NCI-H446 treated with DMSO at 0.1 percent for 48 hours (cell line): ENCODE measurements around the gene CPT1B.

Experiments used
- DNase-seq: peaks from one replicate; lab custom pipeline; 2025; lab: John Stamatoyannopoulos, UW

CPT1B gene

GRCh38 chr22:50585781-50586180 lies 7.6 kb upstream of the CPT1B start:
- no peak for DNase-seq

GRCh38 chr22:50585238-50585637 lies 7.0 kb upstream of the CPT1B start:
- no peak for DNase-seq

DNA sequence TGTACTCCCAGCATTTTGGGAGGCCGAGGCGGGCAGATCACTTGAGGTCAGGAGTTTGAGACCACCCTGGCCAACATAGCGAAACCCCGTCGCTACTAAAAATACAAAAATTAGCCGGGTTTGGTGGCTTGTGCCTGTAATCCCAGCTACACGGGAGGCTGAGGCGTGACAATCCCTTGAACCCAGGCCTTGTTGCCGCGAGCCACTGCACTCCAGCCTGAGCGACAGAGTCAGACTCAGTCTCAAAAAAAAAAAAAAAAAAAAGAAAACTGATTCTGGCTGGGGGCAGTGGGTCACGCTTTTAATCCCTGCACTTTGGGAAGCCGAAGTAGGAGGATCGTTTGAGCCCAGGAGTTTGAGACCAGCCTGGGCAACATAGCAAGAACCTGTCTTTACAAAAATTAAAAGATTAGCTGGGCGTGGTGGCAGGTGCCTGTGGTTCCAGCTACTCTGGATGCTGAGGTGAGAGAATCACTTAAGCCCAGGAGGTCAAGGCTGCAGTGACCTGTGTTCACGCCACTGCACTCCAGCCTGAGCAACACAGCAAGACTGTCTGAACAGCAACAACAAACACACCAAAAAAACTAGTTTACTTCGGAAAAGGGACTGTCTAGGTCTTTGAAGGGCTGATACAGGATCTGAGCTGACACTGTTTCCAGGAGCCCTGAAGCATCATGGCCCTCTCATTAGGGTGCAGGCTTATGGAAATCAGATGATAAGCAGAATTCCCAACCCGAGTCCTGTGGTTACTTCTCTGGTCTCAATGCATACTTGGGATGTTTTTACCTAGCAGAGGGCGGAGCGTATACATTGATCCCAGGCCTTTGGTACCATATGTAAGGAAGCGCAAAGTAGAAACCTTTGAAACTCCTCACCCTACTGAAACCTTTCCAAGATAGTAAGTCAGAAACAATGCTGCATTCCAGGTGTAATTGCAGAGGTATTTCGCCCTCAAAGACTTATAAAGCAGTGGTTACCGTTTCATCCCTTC lies 6.2 kb upstream of the CPT1B start:
- no peak for DNase-seq

GRCh38 chr22:50583294-50583861 lies 5.2 kb upstream of the CPT1B start:
- DNase-seq = no peak

- peak; percentile 97 for DNase-seq
Measured at GRCh38 chr22:50582493-50583293, 4.5 kb upstream of the CPT1B start, which contains the start of gene CHKB. CHKB (minus strand) TSS chr22:50582849; CDS start chr22:50582781, 68 bp downstream.

DNA sequence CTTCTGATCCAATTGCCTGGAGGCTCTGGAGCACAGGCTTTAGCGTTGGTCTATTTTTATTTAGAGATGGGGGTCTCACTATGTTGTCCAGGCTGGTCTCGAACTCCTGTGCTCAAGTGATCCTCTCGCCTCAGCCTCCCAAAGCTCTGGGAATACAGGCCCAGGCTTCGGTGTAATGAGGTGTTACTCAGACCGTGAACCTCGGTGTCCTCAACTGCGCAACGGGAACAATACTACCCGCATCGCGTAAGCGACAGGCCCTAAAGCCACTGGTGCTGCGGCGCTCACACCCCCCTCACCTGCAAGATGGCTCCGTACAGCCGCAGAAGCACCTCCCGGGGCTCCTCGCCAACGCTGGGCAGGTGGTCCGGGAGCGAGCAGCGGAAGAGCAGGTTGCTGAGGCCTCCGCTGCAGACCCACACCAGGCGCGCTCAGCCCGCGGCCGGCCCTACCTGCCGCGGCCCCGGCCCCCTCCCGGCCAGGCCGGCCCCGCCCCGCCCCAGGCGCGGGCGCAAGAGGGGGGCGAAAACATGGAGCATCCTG lies 3.8 kb upstream of the CPT1B start:
- no peak for DNase-seq

DNA sequence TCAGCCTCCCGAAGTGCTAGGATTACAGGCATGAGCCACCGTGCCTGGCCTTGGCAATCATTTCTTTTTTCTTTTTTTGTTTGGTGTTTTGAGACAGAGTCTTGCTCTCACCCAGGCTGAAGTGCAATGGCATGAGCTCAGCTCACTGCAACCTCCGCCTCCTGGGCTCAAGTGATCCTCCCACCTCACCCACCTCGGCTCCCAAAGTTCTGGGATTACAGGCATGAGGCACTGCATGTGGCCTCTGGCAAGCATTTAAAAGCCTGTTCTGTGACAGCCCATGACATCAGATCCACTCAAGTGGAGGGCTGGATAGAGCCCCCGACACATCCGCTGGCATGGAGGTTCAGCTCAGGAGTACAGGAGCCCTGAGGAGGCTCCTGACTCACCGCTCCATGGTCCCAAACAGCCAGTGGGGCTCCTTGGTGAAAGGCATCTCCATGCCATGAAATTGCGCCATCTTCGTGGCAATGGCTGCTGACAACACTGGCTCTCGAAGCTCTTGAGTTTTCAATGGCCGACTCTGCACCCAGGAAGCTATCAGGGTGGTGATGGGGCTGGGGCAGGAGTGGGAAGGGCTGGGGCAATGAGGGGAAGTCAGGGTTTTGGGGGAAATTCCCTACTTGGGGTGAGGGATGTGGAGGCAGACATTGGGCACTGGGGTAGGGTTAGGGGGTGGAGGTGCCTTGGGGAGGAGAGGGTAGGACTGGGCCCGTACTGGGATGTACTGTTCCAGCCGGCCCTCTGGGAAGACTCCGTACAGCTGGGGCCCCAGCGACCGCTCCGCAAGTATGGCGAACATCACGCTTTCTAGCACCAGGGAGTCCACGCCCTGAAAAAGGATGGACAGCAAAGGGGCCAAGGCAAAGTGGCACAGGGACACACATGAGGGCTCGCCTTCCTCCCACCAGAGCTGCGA lies 3.1 kb upstream of the CPT1B start:
- no peak for DNase-seq

GRCh38 chr22:50579752-50580151 lies 1.5 kb upstream of the CPT1B start:
- DNase-seq = no peak

DNA sequence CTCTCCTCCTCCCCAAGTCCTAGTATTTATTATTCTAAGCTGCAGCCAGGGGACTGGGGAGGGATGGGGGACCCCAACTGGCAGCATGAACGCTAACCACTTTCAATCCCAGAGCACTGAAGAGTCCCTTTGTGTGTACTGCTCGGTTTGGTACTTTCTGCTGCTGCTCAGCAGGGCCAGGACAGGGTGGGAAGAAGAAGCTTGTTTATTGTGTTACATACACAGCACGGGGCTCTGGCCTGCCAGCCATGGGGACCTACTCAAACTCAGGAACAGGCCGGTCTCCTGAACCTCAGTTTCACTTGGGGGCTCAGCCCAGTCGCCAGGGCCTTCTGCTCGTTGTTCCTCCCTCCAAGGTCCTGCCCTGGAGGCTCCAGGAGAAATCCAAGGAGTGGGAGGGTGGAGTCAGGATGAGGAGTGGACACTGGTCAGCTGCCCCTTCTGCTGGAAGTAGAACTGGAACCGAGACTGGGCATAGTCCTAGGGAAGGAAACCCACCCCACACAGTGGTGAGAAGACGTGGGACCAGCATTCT lies 616 bp upstream of the CPT1B start:
- DNase-seq = no peak

DNA sequence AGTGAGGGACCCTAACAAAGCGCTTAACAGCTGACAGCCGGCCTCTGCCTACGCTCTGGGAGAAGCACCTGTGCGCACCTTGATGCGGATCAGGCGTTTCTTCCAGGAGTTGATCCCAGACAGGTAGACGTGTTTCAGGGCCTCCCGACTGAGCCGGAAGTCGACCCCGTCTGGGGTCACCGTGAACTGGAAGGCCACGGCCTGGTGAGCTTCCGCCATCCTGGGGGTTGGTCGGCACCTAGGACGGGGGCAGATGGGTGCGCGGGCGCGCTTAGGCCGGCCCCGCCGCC lies 585 bp downstream of the CPT1B start:
- DNase-seq = no peak

DNA sequence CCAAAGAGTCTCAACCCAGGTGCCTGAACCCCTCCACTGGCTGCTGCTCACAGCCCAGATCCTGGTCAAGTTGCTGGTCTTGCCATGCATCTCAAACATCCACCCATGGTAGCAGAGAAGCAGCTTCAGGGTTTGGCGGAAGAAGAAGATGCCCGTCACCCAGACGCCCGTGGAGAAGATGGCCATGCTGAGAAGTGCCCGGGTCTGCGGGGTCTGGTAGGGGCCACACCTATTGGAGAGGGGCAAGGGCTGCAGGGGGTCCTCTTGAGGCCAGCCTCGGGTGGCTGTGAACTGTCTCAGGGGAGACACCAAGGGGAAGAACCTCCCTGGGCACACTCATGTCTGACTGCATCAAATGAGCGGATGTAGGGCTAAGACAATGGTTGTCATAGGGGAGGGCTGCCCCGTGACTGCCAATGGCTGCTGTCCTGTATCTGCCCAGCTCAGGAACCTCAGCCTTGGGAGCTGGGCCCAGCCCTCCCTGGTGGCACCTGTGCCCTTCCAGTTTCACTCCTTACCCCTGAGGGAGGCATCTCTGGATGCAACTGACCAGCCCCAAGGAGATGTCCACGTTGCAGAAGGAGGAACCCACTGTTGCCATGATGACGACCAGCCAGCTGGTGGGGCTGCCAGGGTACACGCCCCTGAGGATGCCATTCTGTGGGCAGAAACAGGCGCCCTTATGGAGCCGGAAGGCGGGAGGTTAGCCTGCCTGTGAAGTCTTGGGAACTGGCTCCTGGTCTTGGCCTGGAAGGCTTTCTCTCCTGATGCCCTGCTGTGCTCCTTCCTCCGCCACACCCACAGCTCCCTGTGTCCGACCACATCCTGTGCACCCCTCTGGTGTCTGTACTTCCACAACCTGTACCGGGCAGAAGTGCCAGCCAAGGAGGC lies 1.2 kb downstream of the CPT1B start:
- no peak for DNase-seq

- DNase-seq = no peak
Measured at GRCh38 chr22:50576070-50576469, 2.2 kb downstream of the CPT1B start.

GRCh38 chr22:50575426-50575941 lies 2.7 kb downstream of the CPT1B start:
- DNase-seq = no peak

GRCh38 chr22:50574383-50574755 lies 3.9 kb downstream of the CPT1B start:
- DNase-seq = no peak

GRCh38 chr22:50573491-50574382 lies 4.5 kb downstream of the CPT1B start:
- DNase-seq = no peak

DNA sequence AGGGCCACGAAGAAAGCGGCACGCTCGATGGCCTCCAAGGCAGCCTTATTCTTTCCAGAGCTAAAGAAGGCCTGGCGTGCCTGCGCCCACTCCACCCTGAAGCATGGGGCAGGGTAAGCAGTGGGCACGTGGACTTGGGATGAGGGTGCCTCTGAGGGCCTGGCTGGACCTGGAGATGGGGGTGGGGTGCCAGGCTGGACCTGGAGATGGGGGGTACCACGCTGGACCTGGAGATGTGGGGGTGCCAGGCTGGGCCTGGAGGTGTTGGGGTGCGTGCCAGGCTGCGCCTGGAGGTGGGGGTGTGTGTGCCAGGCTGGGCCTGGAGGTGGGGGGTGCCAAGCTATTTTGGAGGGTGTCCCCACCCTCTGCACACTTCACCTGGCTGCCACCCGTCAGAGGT lies 5.3 kb downstream of the CPT1B start:
- no peak for DNase-seq

DNA sequence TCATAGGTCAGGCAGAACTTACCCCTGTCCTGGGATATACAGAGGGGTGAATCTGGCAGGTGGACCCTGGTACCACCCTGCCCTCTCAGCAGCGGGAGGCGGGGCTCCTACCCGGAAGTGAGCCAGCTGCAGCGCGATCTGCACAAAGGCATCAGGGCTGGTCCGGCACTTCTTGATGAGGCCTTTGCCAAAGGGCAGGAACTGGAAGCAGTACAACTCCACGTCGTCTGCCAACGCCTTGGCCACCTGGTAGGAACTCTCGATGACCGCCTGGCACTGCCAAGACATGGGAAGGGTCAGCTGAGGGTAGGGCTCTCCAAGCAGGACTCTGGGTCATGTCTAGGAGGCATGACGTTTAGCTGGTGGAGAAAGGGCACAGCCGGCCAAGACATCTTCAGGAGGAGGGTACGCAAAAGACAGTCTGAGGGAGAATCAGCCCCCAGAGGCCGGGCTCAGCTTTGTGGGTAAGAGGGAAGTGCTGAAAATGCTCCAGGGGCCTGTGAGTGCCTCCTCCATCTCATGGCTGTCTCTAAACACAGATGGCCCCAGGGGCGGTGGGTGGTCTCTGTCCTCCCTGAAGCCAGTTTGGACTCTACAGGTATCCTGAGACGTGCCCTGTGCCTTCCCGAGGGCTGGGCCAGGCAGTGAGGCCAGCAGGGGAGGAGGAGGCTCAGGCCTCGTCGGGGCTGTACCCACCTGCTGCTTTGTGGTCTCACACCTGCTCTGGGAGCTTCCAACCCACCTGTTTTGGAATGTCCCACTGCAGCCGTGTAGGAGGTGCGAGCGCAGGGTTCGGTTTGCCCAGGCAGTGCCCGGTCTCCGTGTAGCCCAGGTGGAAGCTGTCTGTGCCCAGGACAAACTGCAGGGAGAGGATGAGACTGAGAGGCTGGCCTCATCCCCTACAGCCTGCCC lies 6.7 kb downstream of the CPT1B start:
- no peak for DNase-seq

- no peak for DNase-seq
Measured at GRCh38 chr22:50570861-50571260, 7.4 kb downstream of the CPT1B start.
